ENCODE results near the gene RALGAPA1. TPM values are rescaled to one million over a fixed set of nuclear protein-coding genes. Genes with fewer than 3 reads are reported as not detected.
A peak's percentile ranks its signal among the peaks of the same experiment; 100 is the strongest.

The RALGAPA1 gene
- total RNA-seq, 1 experiment from 2014 or later = 31.7 TPM

DNA sequence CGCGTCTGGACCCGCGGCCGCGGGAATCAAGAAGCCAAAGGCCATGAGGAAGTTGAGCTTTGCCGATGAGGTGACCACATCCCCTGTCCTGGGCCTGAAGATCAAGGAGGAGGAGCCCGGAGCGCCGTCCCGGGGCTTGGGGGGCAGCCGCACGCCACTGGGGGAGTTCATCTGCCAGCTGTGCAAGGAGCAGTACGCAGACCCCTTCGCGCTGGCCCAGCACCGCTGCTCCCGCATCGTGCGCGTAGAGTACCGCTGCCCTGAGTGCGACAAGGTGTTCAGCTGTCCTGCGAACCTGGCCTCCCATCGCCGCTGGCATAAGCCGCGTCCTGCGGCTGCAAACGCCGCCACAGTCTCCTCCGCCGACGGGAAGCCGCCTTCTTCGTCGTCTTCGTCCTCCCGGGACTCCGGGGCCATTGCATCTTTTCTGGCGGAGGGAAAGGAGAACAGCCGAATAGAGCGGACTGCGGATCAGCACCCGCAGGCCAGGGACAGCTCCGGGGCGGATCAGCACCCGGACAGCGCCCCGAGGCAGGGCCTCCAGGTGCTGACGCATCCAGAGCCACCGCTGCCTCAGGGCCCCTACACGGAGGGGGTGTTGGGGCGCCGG lies 274.1 kb downstream of the RALGAPA1 start (continued):
- peak; percentile 96 for TF ChIP-seq ZBTB21 (CRISPR knock-in tag; IDR thresholded peaks at IDR 0.05; ENCODE audit: borderline replicate concordance)
- TF ChIP-seq, protein P1, sequence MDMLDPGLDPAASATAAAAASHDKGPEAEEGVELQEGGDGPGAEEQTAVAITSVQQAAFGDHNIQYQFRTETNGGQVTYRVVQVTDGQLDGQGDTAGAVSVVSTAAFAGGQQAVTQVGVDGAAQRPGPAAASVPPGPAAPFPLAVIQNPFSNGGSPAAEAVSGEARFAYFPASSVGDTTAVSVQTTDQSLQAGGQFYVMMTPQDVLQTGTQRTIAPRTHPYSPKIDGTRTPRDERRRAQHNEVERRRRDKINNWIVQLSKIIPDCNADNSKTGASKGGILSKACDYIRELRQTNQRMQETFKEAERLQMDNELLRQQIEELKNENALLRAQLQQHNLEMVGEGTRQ (CRISPR knock-in tag; IDR thresholded peaks at IDR 0.05) = peak; percentile 77
- peak; percentile 94; the same call in 1 of the 2 replicates for TF ChIP-seq MXD4 (CRISPR knock-in tag; IDR thresholded peaks at IDR 0.05; ENCODE audit: borderline replicate concordance)
- peak; percentile 100 for TF ChIP-seq SMAD4 (CRISPR knock-in tag; IDR thresholded peaks at IDR 0.05)
- peak; percentile 86 for TF ChIP-seq EMX1 (CRISPR knock-in tag; IDR thresholded peaks at IDR 0.05)
- TF ChIP-seq, protein P2, sequence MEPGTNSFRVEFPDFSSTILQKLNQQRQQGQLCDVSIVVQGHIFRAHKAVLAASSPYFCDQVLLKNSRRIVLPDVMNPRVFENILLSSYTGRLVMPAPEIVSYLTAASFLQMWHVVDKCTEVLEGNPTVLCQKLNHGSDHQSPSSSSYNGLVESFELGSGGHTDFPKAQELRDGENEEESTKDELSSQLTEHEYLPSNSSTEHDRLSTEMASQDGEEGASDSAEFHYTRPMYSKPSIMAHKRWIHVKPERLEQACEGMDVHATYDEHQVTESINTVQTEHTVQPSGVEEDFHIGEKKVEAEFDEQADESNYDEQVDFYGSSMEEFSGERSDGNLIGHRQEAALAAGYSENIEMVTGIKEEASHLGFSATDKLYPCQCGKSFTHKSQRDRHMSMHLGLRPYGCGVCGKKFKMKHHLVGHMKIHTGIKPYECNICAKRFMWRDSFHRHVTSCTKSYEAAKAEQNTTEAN (CRISPR knock-in tag; IDR thresholded peaks at IDR 0.05) = peak; percentile 99
- peak; percentile 99 for TF ChIP-seq TP53 (CRISPR knock-in tag; IDR thresholded peaks at IDR 0.05)
- TF ChIP-seq, protein P3, sequence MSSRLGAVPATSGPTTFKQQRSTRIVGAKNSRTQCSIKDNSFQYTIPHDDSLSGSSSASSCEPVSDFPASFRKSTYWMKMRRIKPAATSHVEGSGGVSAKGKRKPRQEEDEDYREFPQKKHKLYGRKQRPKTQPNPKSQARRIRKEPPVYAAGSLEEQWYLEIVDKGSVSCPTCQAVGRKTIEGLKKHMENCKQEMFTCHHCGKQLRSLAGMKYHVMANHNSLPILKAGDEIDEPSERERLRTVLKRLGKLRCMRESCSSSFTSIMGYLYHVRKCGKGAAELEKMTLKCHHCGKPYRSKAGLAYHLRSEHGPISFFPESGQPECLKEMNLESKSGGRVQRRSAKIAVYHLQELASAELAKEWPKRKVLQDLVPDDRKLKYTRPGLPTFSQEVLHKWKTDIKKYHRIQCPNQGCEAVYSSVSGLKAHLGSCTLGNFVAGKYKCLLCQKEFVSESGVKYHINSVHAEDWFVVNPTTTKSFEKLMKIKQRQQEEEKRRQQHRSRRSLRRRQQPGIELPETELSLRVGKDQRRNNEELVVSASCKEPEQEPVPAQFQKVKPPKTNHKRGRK (CRISPR knock-in tag; IDR thresholded peaks at IDR 0.05; ENCODE audit: borderline replicate concordance) = peak; percentile 98
- TF ChIP-seq ELF4 (CRISPR knock-in tag; IDR thresholded peaks at IDR 0.05; ENCODE audit: low read depth) = peak; percentile 100
- TF ChIP-seq GRHL2 (CRISPR knock-in tag; IDR thresholded peaks at IDR 0.05; ENCODE audit: insufficient replicate concordance, severe bottlenecking) = no peak
- TF ChIP-seq NFYB (CRISPR knock-in tag; conservative IDR thresholded peaks at IDR 0.05; ENCODE audit: low read depth) = peak; percentile 82
- no peak for TF ChIP-seq JAZF1 (CRISPR knock-in tag; IDR thresholded peaks at IDR 0.05)
- TF ChIP-seq, protein P4, sequence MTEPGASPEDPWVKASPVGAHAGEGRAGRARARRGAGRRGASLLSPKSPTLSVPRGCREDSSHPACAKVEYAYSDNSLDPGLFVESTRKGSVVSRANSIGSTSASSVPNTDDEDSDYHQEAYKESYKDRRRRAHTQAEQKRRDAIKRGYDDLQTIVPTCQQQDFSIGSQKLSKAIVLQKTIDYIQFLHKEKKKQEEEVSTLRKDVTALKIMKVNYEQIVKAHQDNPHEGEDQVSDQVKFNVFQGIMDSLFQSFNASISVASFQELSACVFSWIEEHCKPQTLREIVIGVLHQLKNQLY (CRISPR knock-in tag; IDR thresholded peaks at IDR 0.05) = peak; percentile 99
- TF ChIP-seq ZNF219 (CRISPR knock-in tag; IDR thresholded peaks at IDR 0.05; ENCODE audit: borderline replicate concordance) = peak; percentile 100
- TF ChIP-seq, protein P5, sequence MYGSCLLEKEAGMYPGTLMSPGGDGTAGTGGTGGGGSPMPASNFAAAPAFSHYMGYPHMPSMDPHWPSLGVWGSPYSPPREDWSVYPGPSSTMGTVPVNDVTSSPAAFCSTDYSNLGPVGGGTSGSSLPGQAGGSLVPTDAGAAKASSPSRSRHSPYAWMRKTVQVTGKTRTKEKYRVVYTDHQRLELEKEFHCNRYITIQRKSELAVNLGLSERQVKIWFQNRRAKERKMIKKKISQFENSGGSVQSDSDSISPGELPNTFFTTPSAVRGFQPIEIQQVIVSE (CRISPR knock-in tag; IDR thresholded peaks at IDR 0.05; ENCODE audit: borderline replicate concordance) = no peak
- peak; percentile 76 for TF ChIP-seq ZNF423 (CRISPR knock-in tag; IDR thresholded peaks at IDR 0.05)
- 0 out of 2 replicates have a peak, but pooled peaks have one; percentile 68 for TF ChIP-seq NFATC4 (CRISPR knock-in tag; IDR thresholded peaks at IDR 0.05)
- TF ChIP-seq, protein P6, sequence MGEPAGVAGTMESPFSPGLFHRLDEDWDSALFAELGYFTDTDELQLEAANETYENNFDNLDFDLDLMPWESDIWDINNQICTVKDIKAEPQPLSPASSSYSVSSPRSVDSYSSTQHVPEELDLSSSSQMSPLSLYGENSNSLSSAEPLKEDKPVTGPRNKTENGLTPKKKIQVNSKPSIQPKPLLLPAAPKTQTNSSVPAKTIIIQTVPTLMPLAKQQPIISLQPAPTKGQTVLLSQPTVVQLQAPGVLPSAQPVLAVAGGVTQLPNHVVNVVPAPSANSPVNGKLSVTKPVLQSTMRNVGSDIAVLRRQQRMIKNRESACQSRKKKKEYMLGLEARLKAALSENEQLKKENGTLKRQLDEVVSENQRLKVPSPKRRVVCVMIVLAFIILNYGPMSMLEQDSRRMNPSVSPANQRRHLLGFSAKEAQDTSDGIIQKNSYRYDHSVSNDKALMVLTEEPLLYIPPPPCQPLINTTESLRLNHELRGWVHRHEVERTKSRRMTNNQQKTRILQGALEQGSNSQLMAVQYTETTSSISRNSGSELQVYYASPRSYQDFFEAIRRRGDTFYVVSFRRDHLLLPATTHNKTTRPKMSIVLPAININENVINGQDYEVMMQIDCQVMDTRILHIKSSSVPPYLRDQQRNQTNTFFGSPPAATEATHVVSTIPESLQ (CRISPR knock-in tag; IDR thresholded peaks at IDR 0.05) = peak; percentile 98
- TF ChIP-seq PRRX2 (CRISPR knock-in tag; IDR thresholded peaks at IDR 0.05) = peak; percentile 95
- peak; percentile 100 for TF ChIP-seq ETV6 (CRISPR knock-in tag; IDR thresholded peaks at IDR 0.05)
- TF ChIP-seq, protein P7, sequence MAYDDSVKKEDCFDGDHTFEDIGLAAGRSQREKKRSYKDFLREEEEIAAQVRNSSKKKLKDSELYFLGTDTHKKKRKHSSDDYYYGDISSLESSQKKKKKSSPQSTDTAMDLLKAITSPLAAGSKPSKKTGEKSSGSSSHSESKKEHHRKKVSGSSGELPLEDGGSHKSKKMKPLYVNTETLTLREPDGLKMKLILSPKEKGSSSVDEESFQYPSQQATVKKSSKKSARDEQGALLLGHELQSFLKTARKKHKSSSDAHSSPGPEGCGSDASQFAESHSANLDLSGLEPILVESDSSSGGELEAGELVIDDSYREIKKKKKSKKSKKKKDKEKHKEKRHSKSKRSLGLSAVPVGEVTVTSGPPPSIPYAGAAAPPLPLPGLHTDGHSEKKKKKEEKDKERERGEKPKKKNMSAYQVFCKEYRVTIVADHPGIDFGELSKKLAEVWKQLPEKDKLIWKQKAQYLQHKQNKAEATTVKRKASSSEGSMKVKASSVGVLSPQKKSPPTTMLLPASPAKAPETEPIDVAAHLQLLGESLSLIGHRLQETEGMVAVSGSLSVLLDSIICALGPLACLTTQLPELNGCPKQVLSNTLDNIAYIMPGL (CRISPR knock-in tag; IDR thresholded peaks at IDR 0.05) = peak; percentile 96
- no peak for TF ChIP-seq OVOL2 (CRISPR knock-in tag; IDR thresholded peaks at IDR 0.05; ENCODE audit: borderline replicate concordance)
- TF ChIP-seq, protein P8, sequence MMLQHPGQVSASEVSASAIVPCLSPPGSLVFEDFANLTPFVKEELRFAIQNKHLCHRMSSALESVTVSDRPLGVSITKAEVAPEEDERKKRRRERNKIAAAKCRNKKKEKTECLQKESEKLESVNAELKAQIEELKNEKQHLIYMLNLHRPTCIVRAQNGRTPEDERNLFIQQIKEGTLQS (CRISPR knock-in tag; conservative IDR thresholded peaks at IDR 0.05) = peak; percentile 97
- TF ChIP-seq FOXJ3 (CRISPR knock-in tag; IDR thresholded peaks at IDR 0.05; ENCODE audit: borderline replicate concordance) = peak; percentile 82; the same call in 1 of the 2 replicates
- TF ChIP-seq NFE2L1 (CRISPR knock-in tag; IDR thresholded peaks at IDR 0.05) = peak; percentile 99
- TF ChIP-seq NR1H2 (CRISPR knock-in tag; IDR thresholded peaks at IDR 0.05) = peak; percentile 98
- TF ChIP-seq CREB1 (CRISPR knock-in tag; IDR thresholded peaks at IDR 0.05) = peak; percentile 99
- TF ChIP-seq, protein P9, sequence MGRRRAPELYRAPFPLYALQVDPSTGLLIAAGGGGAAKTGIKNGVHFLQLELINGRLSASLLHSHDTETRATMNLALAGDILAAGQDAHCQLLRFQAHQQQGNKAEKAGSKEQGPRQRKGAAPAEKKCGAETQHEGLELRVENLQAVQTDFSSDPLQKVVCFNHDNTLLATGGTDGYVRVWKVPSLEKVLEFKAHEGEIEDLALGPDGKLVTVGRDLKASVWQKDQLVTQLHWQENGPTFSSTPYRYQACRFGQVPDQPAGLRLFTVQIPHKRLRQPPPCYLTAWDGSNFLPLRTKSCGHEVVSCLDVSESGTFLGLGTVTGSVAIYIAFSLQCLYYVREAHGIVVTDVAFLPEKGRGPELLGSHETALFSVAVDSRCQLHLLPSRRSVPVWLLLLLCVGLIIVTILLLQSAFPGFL (CRISPR knock-in tag; IDR thresholded peaks at IDR 0.05; ENCODE audit: borderline replicate concordance) = peak; percentile 100
- TF ChIP-seq MYBL2 (CRISPR knock-in tag; IDR thresholded peaks at IDR 0.05) = peak; percentile 99
- TF ChIP-seq ZNF317 (CRISPR knock-in tag; IDR thresholded peaks at IDR 0.05; ENCODE audit: borderline replicate concordance, low read depth) = peak; percentile 95

Measured in WTC11 (cell line).